Measurements from ENCODE around the gene MESP2.

Gene MESP2

DNA sequence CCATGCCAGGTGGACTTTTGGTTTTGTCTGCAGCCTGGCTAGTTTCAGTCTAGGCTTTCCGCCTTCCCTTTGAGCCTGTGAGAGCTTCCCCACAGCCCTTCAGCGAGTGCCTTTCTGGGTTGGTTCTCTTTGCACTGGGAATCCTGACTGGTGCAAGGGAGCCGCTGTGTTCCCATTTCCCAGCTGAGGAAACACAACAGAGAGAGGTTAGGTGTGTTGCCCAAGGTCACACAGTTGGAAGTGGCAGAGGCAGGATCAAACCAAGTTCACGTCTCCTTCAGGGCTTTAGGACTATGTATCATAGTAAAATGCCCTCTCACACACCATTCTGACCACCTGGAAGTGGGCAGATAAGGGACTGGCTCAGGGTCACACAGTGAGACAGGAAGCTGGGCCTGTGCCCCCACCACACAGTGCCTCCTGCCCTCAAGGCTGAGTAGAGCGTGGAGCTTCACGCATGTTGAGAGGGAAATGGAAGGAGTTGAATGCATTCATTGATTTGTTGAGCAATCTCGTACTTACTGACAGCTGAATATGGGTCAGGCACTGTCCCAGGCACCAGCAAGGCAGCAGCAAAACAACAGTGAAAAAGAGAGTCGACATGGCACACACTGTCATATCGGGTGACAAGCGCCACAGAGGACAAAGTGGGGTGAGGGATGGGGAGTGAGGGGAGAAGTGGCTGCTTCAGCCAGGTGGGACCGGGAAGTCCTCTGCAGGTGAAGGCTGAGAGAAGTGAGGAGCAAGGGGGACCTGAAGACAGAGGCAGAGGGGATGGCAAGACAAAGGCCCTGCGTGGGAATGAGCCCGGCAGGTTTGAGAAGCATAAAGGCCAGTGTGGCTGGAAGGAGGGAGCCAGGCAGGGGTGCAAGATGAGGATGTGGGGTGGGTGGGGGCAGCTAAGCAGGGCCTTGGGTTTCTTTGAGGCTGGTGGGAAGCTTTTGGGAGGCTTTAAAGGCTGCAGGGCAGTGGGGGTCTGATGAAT is 50.8 kb downstream of the MESP2 start:
- no peak for DNase-seq
- Histone ChIP-seq H3K36me3 (no peaks in the 10 kb centered on the region), H3K4me3 (ENCODE audit: low read depth, low read length) (no peak overlapping the region), H3K9me3 (ENCODE audit: severe bottlenecking) (no peaks in the 10 kb centered on the region), H3K27me3 (ENCODE audit: insufficient read depth, low read depth, severe bottlenecking) (no peaks in the 10 kb centered on the region), H3K27ac (no peak overlapping the region)
- TF ChIP-seq, protein P1, sequence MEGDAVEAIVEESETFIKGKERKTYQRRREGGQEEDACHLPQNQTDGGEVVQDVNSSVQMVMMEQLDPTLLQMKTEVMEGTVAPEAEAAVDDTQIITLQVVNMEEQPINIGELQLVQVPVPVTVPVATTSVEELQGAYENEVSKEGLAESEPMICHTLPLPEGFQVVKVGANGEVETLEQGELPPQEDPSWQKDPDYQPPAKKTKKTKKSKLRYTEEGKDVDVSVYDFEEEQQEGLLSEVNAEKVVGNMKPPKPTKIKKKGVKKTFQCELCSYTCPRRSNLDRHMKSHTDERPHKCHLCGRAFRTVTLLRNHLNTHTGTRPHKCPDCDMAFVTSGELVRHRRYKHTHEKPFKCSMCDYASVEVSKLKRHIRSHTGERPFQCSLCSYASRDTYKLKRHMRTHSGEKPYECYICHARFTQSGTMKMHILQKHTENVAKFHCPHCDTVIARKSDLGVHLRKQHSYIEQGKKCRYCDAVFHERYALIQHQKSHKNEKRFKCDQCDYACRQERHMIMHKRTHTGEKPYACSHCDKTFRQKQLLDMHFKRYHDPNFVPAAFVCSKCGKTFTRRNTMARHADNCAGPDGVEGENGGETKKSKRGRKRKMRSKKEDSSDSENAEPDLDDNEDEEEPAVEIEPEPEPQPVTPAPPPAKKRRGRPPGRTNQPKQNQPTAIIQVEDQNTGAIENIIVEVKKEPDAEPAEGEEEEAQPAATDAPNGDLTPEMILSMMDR (IDR thresholded peaks at IDR 0.05; ENCODE audit: low read depth, low read length): no peak

DNA sequence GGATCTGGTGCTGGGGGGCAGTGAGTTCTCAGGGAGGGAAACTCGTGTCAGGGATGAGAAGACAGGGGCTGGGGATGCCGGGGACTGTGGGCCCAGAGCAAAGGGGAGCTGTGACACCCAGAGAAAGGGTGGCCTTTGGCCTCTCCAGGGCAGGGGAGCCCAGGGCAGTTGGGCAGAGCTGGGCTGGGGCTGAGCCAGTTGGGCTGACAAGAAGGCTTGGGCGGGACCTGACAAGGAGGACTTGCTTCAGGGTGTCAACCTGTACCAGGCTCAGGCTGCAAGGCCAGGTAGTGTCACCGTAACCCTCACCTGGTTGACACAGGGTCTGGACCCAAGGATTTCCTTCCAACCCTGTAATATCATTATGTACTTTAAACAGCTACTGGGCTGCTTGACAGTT is 51.7 kb downstream of the MESP2 start:
- Histone ChIP-seq H3K27me3 (ENCODE audit: insufficient read depth, low read depth, severe bottlenecking) (no peaks in the 10 kb centered on the region), H3K27ac (no peak overlapping the region)
- TF ChIP-seq, protein P1 (IDR thresholded peaks at IDR 0.05; ENCODE audit: low read depth, low read length): no peak

More for the DNA sequence above, 51.7 kb downstream of the MESP2 start:
- Histone ChIP-seq H3K36me3 (peaks cover 4% of the 10 kb centered on the region; the same call in 1 of the 2 replicates), H3K9me3 (ENCODE audit: severe bottlenecking) (no peaks in the 10 kb centered on the region), H3K4me3 (ENCODE audit: low read depth, low read length) (no peak overlapping the region)
- DNase-seq: no peak

All from WERI-Rb-1 (cell line).